Erythroblast (primary cell): ENCODE data around the gene HDAC4.

Source experiments
- GATA1 ChIP-seq: IDR thresholded peaks from 2 replicates; pipeline ENCODE4 v1.6.1; 2011; ENCODE audit warnings: low read depth, mild to moderate bottlenecking, control low read depth, low read length, moderate library complexity
- POLR2A ChIP-seq: IDR thresholded peaks from 2 replicates; pipeline ENCODE4 v1.6.1; 2011; ENCODE audit warnings: mild to moderate bottlenecking, low read length

DNA sequence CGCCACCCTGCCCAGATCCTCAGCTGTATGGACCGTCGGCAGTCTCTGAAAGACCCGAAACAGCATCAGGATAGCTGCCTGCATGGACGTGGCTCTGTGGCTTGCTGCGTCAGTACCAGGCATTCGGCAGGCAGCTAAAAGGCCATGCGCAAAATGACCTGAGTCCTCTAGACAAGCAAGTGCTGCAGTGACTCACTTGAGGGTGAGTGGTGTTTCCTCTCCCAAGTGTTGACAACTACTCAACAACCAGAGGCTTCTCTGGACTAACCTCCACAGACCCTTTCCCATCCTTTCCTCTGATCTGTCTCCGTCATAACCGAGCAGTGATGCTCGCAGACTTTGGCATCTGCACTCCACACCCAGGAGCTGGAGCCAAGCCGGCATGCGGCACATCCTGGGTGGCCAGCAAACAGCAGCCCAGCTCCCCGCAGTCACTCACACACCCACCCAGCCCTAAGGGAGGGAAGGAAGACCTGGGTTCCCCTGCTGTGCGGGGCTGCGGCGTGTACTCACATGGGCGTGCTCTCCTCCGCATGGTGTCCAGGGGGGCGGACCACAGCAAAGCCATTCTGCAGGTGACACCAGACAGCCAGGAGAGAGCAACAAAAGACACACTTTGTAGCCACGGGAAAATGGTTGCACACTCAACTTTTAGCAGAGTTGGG, 313.6 kb downstream of the HDAC4 start:
- TF ChIP-seq POLR2A (no peak), GATA1 (no peak)
